ENCODE data around the gene FBXO11.

Gene FBXO11

GRCh38 chr2:47744074-47744473 is 162.2 kb downstream of the FBXO11 start:
- TF ChIP-seq CTCF (conservative IDR thresholded peaks at IDR 0.05; ENCODE audit: low read depth): no peak
- DNase-seq (ENCODE audit: low spot score): no peak
- ChIA-PET CTCF (no interaction called here), POLR2A (ENCODE audit: low non-redundant PET) (no interaction called here)
- H3K27ac ChIP-seq: no peak overlapping the region

- TF ChIP-seq CTCF (conservative IDR thresholded peaks at IDR 0.05; ENCODE audit: low read depth): no peak
- ChIA-PET POLR2A (ENCODE audit: low non-redundant PET) (no interaction called here), CTCF (interaction anchor here (0.6 kb wide), 1 partner anchor 316 kb away, joined by 3 read pairs; no protein-coding TSS in a partner anchor)
- H3K27ac ChIP-seq: no peak overlapping the region
- no peak for DNase-seq (ENCODE audit: low spot score)
Observed at GRCh38 chr2:47741637-47742036, 164.7 kb downstream of the FBXO11 start.

GRCh38 chr2:47741101-47741500 is 165.2 kb downstream of the FBXO11 start:
- ChIA-PET CTCF (no interaction called here), POLR2A (ENCODE audit: low non-redundant PET) (no interaction called here)
- DNase-seq (ENCODE audit: low spot score): no peak
- H3K27ac ChIP-seq: no peak overlapping the region
- no peak for TF ChIP-seq CTCF (conservative IDR thresholded peaks at IDR 0.05; ENCODE audit: low read depth)
